DOHH2 (cell line): ENCODE data around the gene SLC17A9.

Source experiments
- H3F3A ChIP-seq: fragments of 200-600 bp; sonication (generic), shearing (Covaris generic); 2 replicates; pipeline ENCODE4 v1.6.0; 2016; ENCODE audit warnings: antibody characterized with exemption, mild to moderate bottlenecking; ENCODE audit not compliant: control insufficient read depth, insufficient read depth
- H3K27ac ChIP-seq: fragments of 200-600 bp; sonication (generic); 2 replicates; pipeline ENCODE4 v1.5.1; 2014; ENCODE audit warnings: low read depth, mild to moderate bottlenecking, low read length, moderate library complexity
- H3K27me3 ChIP-seq: fragments of 200-600 bp; sonication (generic); 2 replicates; pipeline ENCODE4 v1.6.1; 2014; ENCODE audit warnings: mild to moderate bottlenecking, low read length, mixed read lengths; ENCODE audit not compliant: control insufficient read depth
- H3K36me3 ChIP-seq: fragments of 200-600 bp; sonication (generic); 2 replicates; pipeline ENCODE4 v1.6.1; 2014; ENCODE audit warnings: mild to moderate bottlenecking, low read length, moderate library complexity, mixed read lengths; ENCODE audit not compliant: control insufficient read depth
- H3K4me1 ChIP-seq: fragments of 200-600 bp; sonication (generic); 2 replicates; pipeline ENCODE4 v1.6.1; 2014; ENCODE audit warnings: mild to moderate bottlenecking, low read length, mixed read lengths; ENCODE audit not compliant: control insufficient read depth
- H3K4me2 ChIP-seq: fragments of 200-600 bp; sonication (generic); 2 replicates; pipeline ENCODE4 v1.6.0; 2014; ENCODE audit warnings: mild to moderate bottlenecking, low read length, moderate library complexity
- H3K4me3 ChIP-seq: fragments of 200-600 bp; sonication (generic); 2 replicates; pipeline ENCODE4 v1.5.1; 2014; ENCODE audit warnings: mild to moderate bottlenecking, low read length, mixed read lengths
- H3K79me2 ChIP-seq: fragments of 200-600 bp; sonication (generic); 2 replicates; pipeline ENCODE4 v1.6.1; 2014; ENCODE audit warnings: mild to moderate bottlenecking, low read length, mixed read lengths; ENCODE audit not compliant: control insufficient read depth
- H3K9me2 ChIP-seq: fragments of 200-600 bp; sonication (generic); replicated peaks from 2 replicates; pipeline ENCODE4 v1.6.1; 2014; ENCODE audit warnings: mild to moderate bottlenecking, low read length, mixed read lengths; ENCODE audit not compliant: control insufficient read depth
- H3K9me3 ChIP-seq: fragments of 200-600 bp; sonication (generic); 2 replicates; pipeline ENCODE4 v1.6.1; 2014; ENCODE audit warnings: antibody characterized with exemption, low read length, mixed read lengths; ENCODE audit not compliant: control insufficient read depth, insufficient read depth
- H4K20me1 ChIP-seq: fragments of 200-600 bp; sonication (generic); 2 replicates; pipeline ENCODE4 v1.6.0; 2014; ENCODE audit warnings: low read depth, mild to moderate bottlenecking, antibody characterized with exemption, low read length, moderate library complexity; ENCODE audit not compliant: control insufficient read depth, insufficient read depth
- CTCF ChIP-seq: fragments of 200-600 bp; sonication (generic); IDR thresholded peaks from one replicate; pipeline ENCODE4 v1.5.1; 2014; ENCODE audit warnings: antibody characterized with exemption, mild to moderate bottlenecking, low read depth, low read length; ENCODE audit not compliant: poor library complexity, severe bottlenecking
- EZH2phosphoT487 ChIP-seq: fragments of 200-600 bp; sonication (generic); IDR thresholded peaks from 2 replicates; pipeline ENCODE4 v1.6.1; 2017; ENCODE audit warnings: borderline replicate concordance, mild to moderate bottlenecking, antibody characterized with exemption, low read length, moderate library complexity, mixed read lengths

Gene SLC17A9

DNA sequence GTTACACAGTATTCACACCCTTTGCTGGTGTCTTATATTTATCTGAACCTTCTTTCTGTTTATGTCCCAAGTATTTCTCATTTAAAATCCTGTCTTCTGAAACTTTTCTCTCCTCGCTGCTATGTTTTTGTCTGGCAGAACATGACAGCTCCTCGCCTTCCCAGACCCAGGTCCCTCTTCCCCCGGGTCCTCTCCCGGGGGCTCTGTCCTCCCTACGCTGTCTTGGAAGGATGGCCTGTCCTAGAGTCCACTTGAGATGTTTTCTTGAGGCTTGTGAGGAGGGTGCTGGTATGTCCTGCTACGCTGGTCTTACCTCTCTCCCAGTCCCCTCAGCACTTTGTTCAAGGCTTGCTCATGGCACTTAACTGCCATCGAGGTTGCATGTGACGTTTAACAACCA, 8.3 kb upstream of the SLC17A9 start:
- Histone ChIP-seq H3K36me3 (peaks cover 94% of the 10 kb centered on the region), H3K4me3 (no peak overlapping the region), H3K27me3 (no peaks in the 10 kb centered on the region), H3K4me2 (no peak overlapping the region), H3K4me1 (peaks cover 10% of the 10 kb centered on the region), H4K20me1 (no peaks in the 10 kb centered on the region), H3K9me2 (no peaks in the 10 kb centered on the region), H3K27ac (no peak overlapping the region), H3F3A (no peaks in the 10 kb centered on the region), H3K79me2 (peaks cover 84% of the 10 kb centered on the region), H3K9me3 (peaks cover 5% of the 10 kb centered on the region; the same call in 1 of the 2 replicates)
- TF ChIP-seq CTCF (no peak), EZH2phosphoT487 (no peak)

GRCh38 chr20:62944746-62945145, 7.8 kb upstream of the SLC17A9 start:
- Histone ChIP-seq H3K9me3 (peaks cover 5% of the 10 kb centered on the region; the same call in 1 of the 2 replicates), H3K4me3 (no peak overlapping the region), H3K9me2 (no peaks in the 10 kb centered on the region), H3K4me2 (no peak overlapping the region), H3K4me1 (peaks cover 4% of the 10 kb centered on the region), H3F3A (no peaks in the 10 kb centered on the region), H3K27ac (no peak overlapping the region), H3K79me2 (peaks cover 81% of the 10 kb centered on the region), H3K36me3 (peaks cover 96% of the 10 kb centered on the region), H4K20me1 (no peaks in the 10 kb centered on the region), H3K27me3 (no peaks in the 10 kb centered on the region)
- TF ChIP-seq CTCF (no peak), EZH2phosphoT487 (no peak)

DNA sequence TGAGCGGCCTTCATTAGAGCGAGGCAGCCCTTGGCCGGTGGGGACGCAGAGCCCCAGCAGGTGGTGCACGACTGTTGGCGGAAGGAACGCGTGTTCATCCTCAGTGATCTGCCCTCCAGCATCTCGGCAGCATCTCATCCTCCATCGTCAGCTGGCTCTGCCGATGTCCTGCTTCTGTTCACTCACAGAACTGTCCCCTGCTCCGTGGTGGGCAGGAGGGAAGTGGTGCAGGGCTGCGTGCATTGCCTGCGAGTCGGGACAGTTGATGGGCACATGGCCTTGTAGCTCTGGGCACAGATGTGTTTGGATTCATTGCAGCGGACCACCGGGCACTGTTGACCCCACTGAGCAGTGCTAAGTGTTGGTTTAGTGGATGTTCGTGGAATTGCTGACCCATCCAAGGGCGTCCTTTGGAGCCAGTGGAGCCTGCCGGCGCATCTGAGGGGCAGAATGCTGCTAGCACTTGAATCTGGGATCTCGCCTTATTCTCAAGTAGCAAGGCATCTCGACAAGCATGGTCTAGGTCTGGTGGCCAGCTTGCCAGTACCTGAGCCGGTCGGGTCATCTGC, 6.7 kb upstream of the SLC17A9 start:
- Histone ChIP-seq H4K20me1 (no peaks in the 10 kb centered on the region), H3K9me2 (no peaks in the 10 kb centered on the region), H3K4me1 (0 out of 2 replicates have a peak, but pooled peaks cover under 1% of the 10 kb centered on the region), H3K4me2 (no peak overlapping the region), H3K27ac (no peak overlapping the region), H3K4me3 (no peak overlapping the region), H3K9me3 (peaks cover 5% of the 10 kb centered on the region; the same call in 1 of the 2 replicates), H3F3A (no peaks in the 10 kb centered on the region), H3K36me3 (peaks cover 96% of the 10 kb centered on the region), H3K79me2 (peaks cover 70% of the 10 kb centered on the region), H3K27me3 (no peaks in the 10 kb centered on the region)
- no peak for TF ChIP-seq CTCF
